ENCODE measurements around the gene KIZ. TPM values are rescaled to one million over a fixed set of nuclear protein-coding genes. Genes with fewer than 3 reads are reported as not detected.

The KIZ gene
- total and polyA plus RNA-seq, 2 experiments from 2014 or later = 11.0 to 55.4 TPM

DNA sequence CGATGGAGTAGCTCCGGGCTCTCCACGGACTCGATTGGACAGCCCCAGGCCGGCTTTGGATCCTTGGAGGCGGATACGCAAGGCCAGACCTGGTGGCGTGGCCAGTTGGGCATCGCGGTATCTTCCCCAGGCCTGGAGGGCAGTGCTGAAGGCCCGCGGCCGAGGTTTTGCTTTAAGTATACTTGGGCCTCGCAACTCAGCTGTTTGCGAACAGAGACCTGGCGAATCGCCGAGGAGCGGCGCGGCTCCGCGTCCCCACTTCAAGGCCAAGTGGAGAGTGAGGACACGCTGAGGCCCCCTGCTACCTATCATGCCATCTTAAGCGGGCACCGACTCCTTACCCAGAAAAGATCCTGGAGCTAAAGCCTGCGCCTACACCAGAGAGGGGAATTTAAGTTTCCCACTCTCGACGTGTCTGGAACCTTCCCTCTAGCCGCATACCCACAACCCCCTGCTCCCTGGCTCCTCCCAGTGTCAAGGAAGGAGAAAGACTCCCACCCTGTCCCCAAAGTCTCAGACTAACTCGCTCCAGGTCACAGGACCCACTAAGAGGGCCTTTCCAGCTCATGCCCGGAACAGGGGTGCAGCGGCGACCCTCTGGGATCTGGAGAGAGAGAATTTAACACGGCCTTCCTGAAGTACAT, 23.8 kb upstream of the KIZ start:
- TF ChIP-seq CTCF (IDR thresholded peaks at IDR 0.05; ENCODE audit: low read depth, low read length) = no peak
- H3K27me3 ChIP-seq = peaks cover 100% of the 10 kb centered on the region
- H3K36me3 ChIP-seq = no peaks in the 10 kb centered on the region
- H3K27ac ChIP-seq = no peak overlapping the region
- H3K4me3 ChIP-seq = peak overlapping the region; percentile 10
- H3K4me1 ChIP-seq (ENCODE audit: low read depth) = peaks cover 8% of the 10 kb centered on the region
- DNase-seq (ENCODE audit: low read depth in 1 of 2, low spot score in 1 of 2) = peak in 1 of 2 donors; percentile 9
- H3K9me3 ChIP-seq (ENCODE audit: low read depth) = no peaks in the 10 kb centered on the region

DNA sequence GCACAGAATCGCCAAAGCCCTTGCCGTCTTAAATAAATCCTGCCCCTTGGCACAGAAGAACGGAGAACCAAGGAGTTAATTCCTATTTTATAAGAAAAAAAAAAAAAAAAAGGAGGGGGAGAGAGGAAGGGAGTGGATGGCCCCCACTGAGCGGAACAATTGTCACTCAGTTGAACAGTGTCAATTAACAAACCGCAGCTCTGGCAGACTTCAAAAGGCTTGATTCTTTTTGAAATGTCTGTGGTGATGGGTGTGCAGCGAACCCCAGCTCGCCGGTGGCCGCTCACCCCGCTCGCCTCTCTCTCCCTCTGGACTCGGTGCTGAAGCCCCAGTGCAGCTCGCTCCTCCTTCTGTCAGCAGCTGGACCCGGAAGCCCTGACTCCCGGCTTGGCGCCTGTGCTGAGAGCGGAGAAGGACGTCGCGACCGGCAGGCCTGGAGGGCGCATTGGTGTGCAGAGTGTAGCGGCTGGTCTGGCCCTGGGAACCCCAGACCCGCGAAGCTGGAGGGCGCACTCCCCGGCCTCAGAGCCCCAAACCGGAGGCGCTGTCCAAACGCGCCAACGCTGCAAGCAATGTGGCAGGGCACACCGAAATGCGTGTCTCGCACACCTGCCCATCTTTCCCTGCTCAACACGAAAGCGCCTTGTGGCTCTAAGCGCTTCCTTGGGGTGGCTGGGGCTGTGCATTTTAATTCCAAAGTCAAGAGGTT, 23.1 kb upstream of the KIZ start:
- Histone ChIP-seq H3K36me3 (no peaks in the 10 kb centered on the region), H3K27me3 (peaks cover 100% of the 10 kb centered on the region), H3K4me3 (peak overlapping the region; percentile 10), H3K27ac (no peak overlapping the region), H3K4me1 (ENCODE audit: low read depth) (peaks cover 8% of the 10 kb centered on the region), H3K9me3 (ENCODE audit: low read depth) (no peaks in the 10 kb centered on the region)
- peak; percentile 31 to 70 for DNase-seq (ENCODE audit: low read depth in 1 of 2, low spot score in 1 of 2)
- TF ChIP-seq CTCF (IDR thresholded peaks at IDR 0.05; ENCODE audit: low read depth, low read length) = no peak

GRCh38 chr20:21103582-21104465, 22.1 kb upstream of the KIZ start:
- no peak for DNase-seq (ENCODE audit: low read depth in 1 of 2, low spot score in 1 of 2)
- peaks cover 8% of the 10 kb centered on the region for H3K4me1 ChIP-seq (ENCODE audit: low read depth)
- H3K36me3 ChIP-seq = no peaks in the 10 kb centered on the region
- no peak overlapping the region for H3K4me3 ChIP-seq
- no peak overlapping the region for H3K27ac ChIP-seq
- H3K9me3 ChIP-seq (ENCODE audit: low read depth) = no peaks in the 10 kb centered on the region
- no peak for TF ChIP-seq CTCF (IDR thresholded peaks at IDR 0.05; ENCODE audit: low read depth, low read length)
- H3K27me3 ChIP-seq = peaks cover 100% of the 10 kb centered on the region

- Histone ChIP-seq H3K4me3 (no peak overlapping the region), H3K27me3 (peaks cover 99% of the 10 kb centered on the region), H3K36me3 (no peaks in the 10 kb centered on the region), H3K4me1 (ENCODE audit: low read depth) (peaks cover 8% of the 10 kb centered on the region), H3K27ac (no peak overlapping the region), H3K9me3 (ENCODE audit: low read depth) (no peaks in the 10 kb centered on the region)
- no peak for TF ChIP-seq CTCF (IDR thresholded peaks at IDR 0.05; ENCODE audit: low read depth, low read length)
- no peak for DNase-seq (ENCODE audit: low read depth in 1 of 2, low spot score in 1 of 2)
These were observed 21.5 kb upstream of the KIZ start for GRCh38 chr20:21104466-21104761.

- Histone ChIP-seq H3K27me3 (peaks cover 99% of the 10 kb centered on the region), H3K4me1 (ENCODE audit: low read depth) (peaks cover 8% of the 10 kb centered on the region), H3K4me3 (no peak overlapping the region), H3K9me3 (ENCODE audit: low read depth) (no peaks in the 10 kb centered on the region), H3K36me3 (no peaks in the 10 kb centered on the region), H3K27ac (no peak overlapping the region)
- no peak for TF ChIP-seq CTCF (IDR thresholded peaks at IDR 0.05; ENCODE audit: low read depth, low read length)
- no peak for DNase-seq (ENCODE audit: low read depth in 1 of 2, low spot score in 1 of 2)
These were observed 21.0 kb upstream of the KIZ start for GRCh38 chr20:21104921-21105320.

Data from cardiac muscle cell (in vitro differentiated cells and primary cell).